Erythroblast (primary cell): ENCODE data around the gene DERL3.

Experiments used
- GATA1 ChIP-seq: IDR thresholded peaks from 2 replicates; pipeline ENCODE4 v1.6.1; 2011; ENCODE audit warnings: low read depth, mild to moderate bottlenecking, control low read depth, low read length, moderate library complexity
- POLR2A ChIP-seq: IDR thresholded peaks from 2 replicates; pipeline ENCODE4 v1.6.1; 2011; ENCODE audit warnings: mild to moderate bottlenecking, low read length

DNA sequence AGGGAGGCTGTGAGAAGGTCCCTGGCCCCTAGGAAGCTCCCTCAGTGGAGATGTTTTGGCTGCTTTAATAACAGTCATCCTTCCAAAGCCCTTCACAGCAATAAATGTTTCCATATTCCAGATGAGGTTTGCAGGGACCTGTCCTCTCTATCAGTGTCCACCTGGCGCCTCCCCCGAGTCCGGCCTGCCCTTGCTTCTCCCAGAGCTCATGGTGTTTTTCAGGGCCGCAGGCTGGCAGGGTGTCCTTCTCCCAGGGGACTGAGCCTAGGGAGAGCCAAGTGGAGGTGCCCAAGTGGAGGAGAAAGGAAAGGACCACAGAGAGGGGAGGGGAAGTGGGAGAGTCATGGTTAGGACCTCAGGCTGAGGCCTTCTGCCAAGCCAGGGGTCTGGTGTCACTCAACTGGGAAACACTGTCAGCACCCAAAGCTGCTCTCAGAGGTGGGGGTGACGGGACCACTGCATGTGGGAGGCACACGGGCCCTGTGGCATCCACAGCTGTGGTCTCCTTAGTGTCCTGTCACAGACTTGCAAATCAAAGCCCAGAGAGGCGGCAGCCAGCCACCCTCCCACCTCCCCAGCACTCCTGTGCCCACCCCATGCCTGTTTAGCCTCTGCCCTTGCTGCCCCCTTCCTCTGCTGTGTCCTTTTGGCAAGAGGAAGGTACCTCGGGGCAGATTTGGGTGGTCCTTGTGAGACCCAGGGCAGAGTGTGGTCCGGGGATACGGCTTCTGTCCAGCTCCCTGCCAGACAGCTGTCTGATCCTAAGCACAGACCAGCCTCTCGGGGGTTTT, 6.4 kb downstream of the DERL3 start:
- TF ChIP-seq POLR2A (no peak), GATA1 (no peak)
